ENCODE measurements around the gene KRTAP10-11.

Gene KRTAP10-11

GRCh38 chr21:44612029-44612486 lies 34.2 kb upstream of the KRTAP10-11 start, which contains the start of gene KRTAP10-8:
TSS of gene KRTAP10-8 (plus strand) at chr21:44612079. CDS start at chr21:44612101, 22 bp downstream.
- Mint-ChIP-seq H3K27me3 (no peaks in the 10 kb centered on the region), H3K27ac (peak within 1 kb of the TSS in 1 of 2 donors; percentile 75), H3K9me3 (peaks cover 23 to 41% of the 10 kb centered on the region in 2 donors), H3K4me3 (no peak within 1 kb of the TSS), H3K4me1 (peaks cover 16% of the 10 kb centered on the region)
- DNase-seq (no peak), ATAC-seq (no peak)

DNA sequence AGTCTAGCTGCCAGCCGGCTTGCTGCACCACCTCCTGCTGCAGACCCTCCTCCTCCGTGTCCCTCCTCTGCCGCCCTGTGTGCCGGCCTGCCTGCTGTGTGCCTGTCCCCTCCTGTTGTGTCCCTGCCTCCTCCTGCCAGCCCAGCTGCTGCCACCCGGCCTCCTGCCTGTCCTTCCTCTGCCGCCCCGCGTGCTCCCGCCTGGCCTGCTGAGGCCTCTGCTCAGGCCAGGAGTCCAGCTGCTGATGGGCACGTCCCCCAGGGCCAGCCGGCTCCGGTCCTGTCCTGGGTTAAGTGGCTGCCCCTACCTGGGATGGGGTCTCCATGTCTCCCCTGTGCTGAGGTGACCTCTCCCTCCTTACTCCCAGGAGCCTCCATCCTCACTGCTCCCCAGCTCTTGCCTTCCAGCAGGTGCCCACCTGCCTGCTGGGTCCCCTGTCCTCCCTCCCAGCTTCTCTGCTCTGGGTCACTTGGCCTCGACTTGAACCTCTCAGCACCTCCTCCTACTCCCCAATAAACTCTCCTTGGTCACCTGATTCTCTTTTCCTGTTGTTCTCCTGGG lies 33.5 kb upstream of the KRTAP10-11 start:
- peaks cover 23 to 41% of the 10 kb centered on the region in 2 donors for H3K9me3 Mint-ChIP-seq
- H3K27me3 Mint-ChIP-seq = no peaks in the 10 kb centered on the region
- ATAC-seq (no peak), DNase-seq (no peak)
- no peak overlapping the region for H3K27ac Mint-ChIP-seq
- peaks cover 21% of the 10 kb centered on the region for H3K4me1 Mint-ChIP-seq
- no peak overlapping the region for H3K4me3 Mint-ChIP-seq

DNA sequence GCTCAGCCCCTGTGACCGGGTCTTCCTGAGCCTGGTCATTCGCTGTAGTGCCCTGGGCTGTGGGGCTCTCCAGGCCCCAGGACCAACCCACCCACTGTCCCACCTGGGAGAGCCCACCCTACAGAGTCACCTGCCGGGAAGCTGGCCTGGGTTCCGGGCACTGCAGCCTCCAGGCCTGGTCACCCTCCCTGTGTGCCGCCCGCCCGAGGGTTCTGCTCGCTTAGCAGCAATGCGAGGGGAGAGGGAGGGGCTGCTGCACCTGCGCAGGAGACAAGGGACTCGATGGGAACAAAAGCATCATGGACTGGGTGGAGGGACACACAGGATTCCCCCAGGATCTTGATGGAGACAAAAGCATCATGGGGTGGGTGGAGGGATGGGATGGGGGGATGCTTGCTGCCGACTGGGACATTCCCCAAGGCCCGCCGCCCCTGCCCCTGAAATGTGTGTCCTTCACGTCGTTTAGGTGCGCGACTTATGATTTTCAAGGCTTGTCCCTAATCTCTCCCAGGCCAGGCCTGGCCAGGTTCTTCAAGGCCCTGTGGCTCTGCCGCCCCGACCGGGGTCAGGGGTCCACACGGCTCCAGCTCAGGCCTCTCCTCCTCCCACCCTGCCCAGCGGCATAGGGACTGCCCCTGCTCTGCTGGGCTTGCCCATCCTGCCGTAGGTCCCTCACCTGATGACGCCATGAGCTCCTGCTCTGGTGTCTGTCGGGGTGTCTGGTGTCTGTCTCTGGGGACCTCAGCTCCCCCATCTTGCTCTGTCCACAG lies 32.6 kb upstream of the KRTAP10-11 start:
- H3K27me3 Mint-ChIP-seq = no peaks in the 10 kb centered on the region

GRCh38 chr21:44614161-44614631 lies 32.0 kb upstream of the KRTAP10-11 start:
- ATAC-seq = no peak
- no peak overlapping the region for H3K4me3 Mint-ChIP-seq

More for the DNA sequence above, 32.6 kb upstream of the KRTAP10-11 start:
- DNase-seq = no peak
- Mint-ChIP-seq H3K4me1 (peaks cover 28% of the 10 kb centered on the region), H3K27ac (no peak overlapping the region), H3K9me3 (peaks cover 23 to 48% of the 10 kb centered on the region in 2 donors), H3K4me3 (no peak overlapping the region)
- no peak for ATAC-seq

DNA sequence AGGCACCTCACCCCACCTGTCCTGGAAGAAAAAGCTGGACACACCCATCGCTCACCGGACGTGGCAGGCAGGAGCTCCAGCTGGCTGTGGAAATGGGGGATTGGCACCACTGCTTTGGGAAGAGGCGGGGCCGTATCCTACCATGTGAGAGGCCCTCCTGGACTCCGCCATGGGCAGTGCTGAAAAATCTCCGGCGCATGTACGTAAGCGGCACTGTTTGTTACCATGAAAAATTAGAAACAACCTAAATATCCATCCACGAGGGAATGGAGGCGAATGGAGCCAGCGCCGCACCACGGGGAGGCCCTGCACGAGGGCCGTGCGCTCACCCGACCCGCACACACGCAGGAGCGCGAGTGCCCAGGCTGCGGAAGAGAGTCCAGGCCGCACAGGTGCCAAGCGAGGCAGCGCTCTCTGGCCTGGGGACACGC lies 31.2 kb upstream of the KRTAP10-11 start:
- H3K4me1 Mint-ChIP-seq = peaks cover 39% of the 10 kb centered on the region
- peaks cover 24 to 48% of the 10 kb centered on the region in 2 donors for H3K9me3 Mint-ChIP-seq
- no peak overlapping the region for H3K27ac Mint-ChIP-seq
- H3K27me3 Mint-ChIP-seq = no peaks in the 10 kb centered on the region
- DNase-seq (no peak), ATAC-seq (no peak)
- no peak overlapping the region for H3K4me3 Mint-ChIP-seq

More at GRCh38 chr21:44614161-44614631, 32.0 kb upstream of the KRTAP10-11 start:
- DNase-seq = no peak
- Mint-ChIP-seq H3K4me1 (peaks cover 34% of the 10 kb centered on the region), H3K27me3 (no peaks in the 10 kb centered on the region), H3K9me3 (peaks cover 24 to 48% of the 10 kb centered on the region in 2 donors), H3K27ac (peak overlapping the region in 1 of 2 donors; percentile 67)

- H3K27ac Mint-ChIP-seq = no peak overlapping the region
- no peaks in the 10 kb centered on the region for H3K27me3 Mint-ChIP-seq
- ATAC-seq (no peak), DNase-seq (no peak)
- peaks cover 39% of the 10 kb centered on the region for H3K4me1 Mint-ChIP-seq
- H3K4me3 Mint-ChIP-seq = no peak overlapping the region
- H3K9me3 Mint-ChIP-seq = peaks cover 26 to 48% of the 10 kb centered on the region in 2 donors
These were observed 30.7 kb upstream of the KRTAP10-11 start for GRCh38 chr21:44615466-44615865.

DNA sequence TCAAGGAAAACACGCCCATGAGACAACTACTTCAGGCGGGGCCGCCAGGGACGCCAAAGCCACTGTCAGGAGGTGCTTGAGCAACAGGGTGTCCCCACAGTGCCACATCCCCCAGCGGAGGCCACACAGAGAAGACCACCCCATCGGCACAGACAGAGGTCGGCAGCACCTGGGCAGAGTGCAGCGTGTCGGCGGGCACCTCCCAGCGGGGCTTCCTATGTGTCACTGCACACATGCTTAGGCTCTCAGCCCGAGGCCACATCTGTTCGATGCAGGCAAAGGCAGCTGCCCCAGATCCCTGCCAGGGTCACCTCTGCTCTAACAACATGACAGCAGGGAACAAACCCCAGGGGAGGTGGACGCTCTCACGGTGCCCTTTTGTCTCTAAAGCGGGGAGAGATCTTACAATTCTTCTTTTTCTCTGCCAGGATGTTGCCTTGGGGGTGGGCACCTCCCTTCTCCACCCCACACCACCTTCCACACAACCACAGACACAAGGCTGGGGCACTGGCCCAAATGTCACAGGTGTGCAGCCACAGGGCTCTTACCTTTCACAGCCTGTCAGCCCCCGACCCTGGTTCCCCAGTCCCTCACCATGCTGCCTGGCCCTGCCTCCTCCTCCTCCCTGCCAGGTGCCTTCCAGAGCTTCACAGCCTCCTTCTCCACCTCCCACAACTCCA lies 30.2 kb upstream of the KRTAP10-11 start:
- Mint-ChIP-seq H3K4me3 (no peak overlapping the region), H3K27me3 (no peaks in the 10 kb centered on the region), H3K4me1 (peaks cover 39% of the 10 kb centered on the region), H3K27ac (peak overlapping the region in 1 of 2 donors; percentile 50), H3K9me3 (peaks cover 27 to 48% of the 10 kb centered on the region in 2 donors)
- DNase-seq (no peak), ATAC-seq (peak; percentile 10)

- H3K4me3 Mint-ChIP-seq = no peak overlapping the region
- DNase-seq (no peak), ATAC-seq (no peak)
- peaks cover 22 to 45% of the 10 kb centered on the region in 2 donors for H3K9me3 Mint-ChIP-seq
- H3K27me3 Mint-ChIP-seq = no peaks in the 10 kb centered on the region
- H3K4me1 Mint-ChIP-seq = peaks cover 39% of the 10 kb centered on the region
- H3K27ac Mint-ChIP-seq = peak overlapping the region in 1 of 2 donors; percentile 50
These were observed 29.7 kb upstream of the KRTAP10-11 start for GRCh38 chr21:44616591-44616926.

GRCh38 chr21:44617071-44617501 lies 29.1 kb upstream of the KRTAP10-11 start:
- Mint-ChIP-seq H3K27ac (no peak overlapping the region), H3K4me3 (no peak overlapping the region)
- ATAC-seq = no peak

GRCh38 chr21:44618504-44618903 lies 27.7 kb upstream of the KRTAP10-11 start:
- H3K4me1 Mint-ChIP-seq = peaks cover 39% of the 10 kb centered on the region
- peak overlapping the region in 1 of 2 donors; percentile 95 for H3K27ac Mint-ChIP-seq
- DNase-seq (no peak), ATAC-seq (peak; percentile 59)
- no peaks in the 10 kb centered on the region for H3K27me3 Mint-ChIP-seq
- H3K9me3 Mint-ChIP-seq = peaks cover 34 to 53% of the 10 kb centered on the region in 2 donors
- peak overlapping the region; percentile 56 to 63 for H3K4me3 Mint-ChIP-seq

More at GRCh38 chr21:44617071-44617501, 29.1 kb upstream of the KRTAP10-11 start:
- DNase-seq = no peak
- H3K27me3 Mint-ChIP-seq = no peaks in the 10 kb centered on the region
- peaks cover 22 to 45% of the 10 kb centered on the region in 2 donors for H3K9me3 Mint-ChIP-seq
- H3K4me1 Mint-ChIP-seq = peaks cover 39% of the 10 kb centered on the region

DNA sequence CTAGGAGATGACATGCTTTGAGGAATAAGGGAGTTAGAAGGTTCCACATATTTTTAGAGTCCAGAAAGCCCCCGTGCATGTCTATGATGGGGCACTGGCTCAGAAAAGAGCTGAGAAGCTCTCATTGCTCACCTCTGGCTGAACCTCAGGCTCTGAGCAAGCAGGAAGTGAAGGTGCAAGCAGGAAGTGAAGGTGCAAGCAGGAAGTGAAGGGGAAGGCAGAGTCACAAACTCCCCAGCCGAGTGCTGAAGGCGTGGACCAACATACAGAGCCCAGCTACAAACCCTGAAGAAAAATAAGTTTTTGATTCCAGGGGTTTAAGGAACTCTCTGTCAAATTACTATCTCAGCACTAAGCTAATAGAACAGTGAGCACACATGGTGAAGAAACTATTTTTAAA lies 27.3 kb upstream of the KRTAP10-11 start:
- H3K9me3 Mint-ChIP-seq = peaks cover 38 to 57% of the 10 kb centered on the region in 2 donors
- peak overlapping the region; percentile 71 to 95 for H3K27ac Mint-ChIP-seq
- peak; percentile 94 for ATAC-seq
- DNase-seq = peak; percentile 24 to 56
- peaks cover 39% of the 10 kb centered on the region for H3K4me1 Mint-ChIP-seq
- H3K27me3 Mint-ChIP-seq = no peaks in the 10 kb centered on the region
- peak overlapping the region; percentile 56 to 63 for H3K4me3 Mint-ChIP-seq

- peaks cover 39% of the 10 kb centered on the region for H3K4me1 Mint-ChIP-seq
- ATAC-seq = no peak
- no peaks in the 10 kb centered on the region for H3K27me3 Mint-ChIP-seq
- no peak overlapping the region for H3K4me3 Mint-ChIP-seq
- no peak overlapping the region for H3K27ac Mint-ChIP-seq
- peaks cover 46 to 67% of the 10 kb centered on the region in 2 donors for H3K9me3 Mint-ChIP-seq
- no peak for DNase-seq
These were observed 26.3 kb upstream of the KRTAP10-11 start for GRCh38 chr21:44619886-44620285.

- peaks cover 34% of the 10 kb centered on the region for H3K4me1 Mint-ChIP-seq
- H3K27me3 Mint-ChIP-seq = no peaks in the 10 kb centered on the region
- H3K27ac Mint-ChIP-seq = no peak overlapping the region
- H3K9me3 Mint-ChIP-seq = peaks cover 46 to 63% of the 10 kb centered on the region in 2 donors
- no peak overlapping the region for H3K4me3 Mint-ChIP-seq
- no peak for ATAC-seq
- no peak for DNase-seq
These were observed 22.6 kb upstream of the KRTAP10-11 start for GRCh38 chr21:44623575-44623974.

DNA sequence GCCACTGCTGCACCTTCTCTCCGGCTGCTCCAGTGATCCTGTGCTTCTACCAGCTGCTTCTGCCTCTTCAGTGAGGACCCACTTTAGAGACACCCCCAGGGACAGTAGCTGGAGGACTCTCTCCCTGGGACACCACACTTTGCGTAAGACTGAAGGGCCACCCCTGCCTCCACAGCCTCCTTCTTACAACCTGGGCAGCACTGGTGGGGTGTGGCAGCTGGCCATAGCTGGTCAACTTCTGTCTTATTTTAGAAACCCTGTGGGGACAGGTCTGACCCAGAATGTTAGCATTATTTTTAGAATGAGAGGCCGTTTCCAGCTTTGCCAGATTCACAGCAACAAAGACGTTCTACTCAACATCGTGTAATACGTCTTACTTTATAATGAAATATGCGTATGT lies 20.5 kb upstream of the KRTAP10-11 start:
- ATAC-seq (no peak), DNase-seq (no peak)
- Mint-ChIP-seq H3K27me3 (no peaks in the 10 kb centered on the region), H3K4me1 (peaks cover 42% of the 10 kb centered on the region), H3K9me3 (peaks cover 36 to 56% of the 10 kb centered on the region in 2 donors), H3K27ac (no peak overlapping the region), H3K4me3 (no peak overlapping the region)

DNA sequence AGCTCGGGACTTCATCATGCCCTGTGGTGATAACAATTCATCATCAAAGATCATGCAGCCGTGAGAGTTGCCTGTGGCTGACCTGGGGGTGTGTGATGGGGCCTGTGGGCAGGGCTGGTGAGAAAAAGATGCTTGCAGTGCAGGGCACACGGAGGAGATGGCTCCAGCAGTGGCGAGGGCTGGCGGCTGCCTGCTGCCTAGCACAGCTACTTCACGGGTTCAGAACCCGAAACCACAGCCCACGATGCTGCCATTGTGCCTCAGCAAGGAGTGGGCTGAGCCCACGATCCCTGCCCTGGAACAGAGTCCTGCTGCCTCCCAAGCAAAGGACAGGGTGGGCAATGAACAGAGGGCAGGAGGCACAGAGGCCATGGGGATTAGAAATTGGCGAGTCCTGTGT lies 20.0 kb upstream of the KRTAP10-11 start:
- ATAC-seq (no peak), DNase-seq (no peak)
- Mint-ChIP-seq H3K9me3 (peaks cover 40 to 58% of the 10 kb centered on the region in 2 donors), H3K27me3 (no peaks in the 10 kb centered on the region), H3K4me3 (no peak overlapping the region), H3K4me1 (peaks cover 44% of the 10 kb centered on the region), H3K27ac (no peak overlapping the region)
